GM12864 (cell line): ENCODE measurements around the gene YPEL2.
"Not testable (repeated sequence)": the region's sequence is repeated elsewhere in the genome, so short reads cannot be mapped to it uniquely, and the experiment has no call there.

Experiments used
- DNase-seq: peaks from one replicate; pipeline ENCODE4 v3.0.0-alpha.2; 2011; ENCODE audit warnings: low read depth
- H3K4me3 ChIP-seq: 2 replicates; pipeline ENCODE4 v1.5.1; 2011; ENCODE audit warnings: mild to moderate bottlenecking, low read depth, low read length, control low read depth
- CTCF ChIP-seq: IDR thresholded peaks from 2 replicates; pipeline ENCODE4 v1.5.1; 2011; ENCODE audit warnings: low read depth, mild to moderate bottlenecking, moderate library complexity, low read length, control low read depth, inconsistent platforms; ENCODE audit errors: missing control alignments

Gene YPEL2, protein sequence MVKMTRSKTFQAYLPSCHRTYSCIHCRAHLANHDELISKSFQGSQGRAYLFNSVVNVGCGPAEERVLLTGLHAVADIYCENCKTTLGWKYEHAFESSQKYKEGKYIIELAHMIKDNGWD

DNA sequence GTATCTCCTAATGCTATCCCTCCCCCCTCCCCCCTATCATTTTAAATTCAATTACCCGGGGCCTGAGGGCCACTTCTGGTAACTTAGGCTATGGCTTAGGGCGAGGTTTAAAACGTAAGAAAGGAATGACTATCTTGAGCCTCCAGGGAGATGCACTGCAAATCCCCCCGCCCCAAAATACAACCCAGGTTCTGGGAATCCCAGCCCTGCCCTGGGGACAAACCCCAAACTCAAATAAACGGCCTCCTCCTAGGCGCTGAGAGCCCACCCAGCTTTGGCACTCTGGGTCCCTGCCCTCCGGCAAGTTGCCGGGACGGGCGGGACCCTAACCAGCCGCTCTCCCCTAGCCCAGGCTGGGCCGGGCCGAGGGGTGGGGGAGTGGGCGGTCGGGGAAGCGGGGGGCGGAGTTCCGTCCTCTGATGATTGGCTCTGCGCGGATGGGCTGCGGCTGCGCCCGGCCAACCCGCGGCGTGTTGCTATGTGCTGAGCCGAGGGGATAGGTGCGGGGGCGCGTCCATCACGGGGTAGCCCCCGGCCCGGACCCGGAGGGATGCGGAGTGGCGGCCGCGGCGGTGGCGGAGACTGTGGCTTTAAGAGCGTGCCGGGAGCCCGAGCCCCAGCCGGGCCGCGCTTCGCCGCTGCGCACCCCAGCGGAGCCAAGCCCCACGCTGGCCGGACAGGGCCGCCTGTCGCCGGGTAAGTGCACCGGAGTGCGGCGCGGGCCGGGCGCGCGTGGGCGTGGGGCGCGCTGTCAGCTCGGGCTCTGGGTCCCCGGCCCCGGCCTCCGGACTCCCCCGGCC lies at the start of gene YPEL2:
Gene YPEL2, plus strand, starts transcription at position 527 of the 800 bp plus-strand sequence. CDS start 21,755 bp downstream, outside the sequence.
- no peak for TF ChIP-seq CTCF
- peak; percentile 43 for DNase-seq
- H3K4me3 ChIP-seq: peak within 1 kb of the TSS; percentile 71

DNA sequence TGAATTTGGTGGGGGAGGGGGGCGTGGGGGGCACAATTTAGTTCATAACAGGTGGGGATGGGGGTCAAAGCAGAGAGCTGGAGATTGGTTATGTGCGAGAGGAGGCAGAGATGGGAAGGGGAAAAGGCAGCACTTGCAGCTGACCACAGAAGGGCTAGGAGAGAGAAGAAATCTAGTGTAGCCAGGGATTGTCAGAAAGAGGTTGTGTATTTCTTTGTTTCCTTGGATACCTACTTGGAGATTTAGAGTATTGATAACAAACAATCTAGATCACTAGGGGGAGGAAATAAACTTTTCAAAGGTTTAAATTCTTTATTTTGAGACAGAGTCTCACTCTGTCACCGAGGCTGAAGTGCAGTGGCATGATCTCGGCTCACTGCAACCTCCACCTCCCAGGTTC lies 47.1 kb upstream of the YPEL2 start:
- H3K4me3 ChIP-seq: no peak overlapping the region
- TF ChIP-seq CTCF: no peak
- DNase-seq: no peak

- DNase-seq: no peak
- H3K4me3 ChIP-seq: no peak overlapping the region
- TF ChIP-seq CTCF: no peak
Observed at GRCh38 chr17:59287452-59287851, 44.0 kb upstream of the YPEL2 start.

DNA sequence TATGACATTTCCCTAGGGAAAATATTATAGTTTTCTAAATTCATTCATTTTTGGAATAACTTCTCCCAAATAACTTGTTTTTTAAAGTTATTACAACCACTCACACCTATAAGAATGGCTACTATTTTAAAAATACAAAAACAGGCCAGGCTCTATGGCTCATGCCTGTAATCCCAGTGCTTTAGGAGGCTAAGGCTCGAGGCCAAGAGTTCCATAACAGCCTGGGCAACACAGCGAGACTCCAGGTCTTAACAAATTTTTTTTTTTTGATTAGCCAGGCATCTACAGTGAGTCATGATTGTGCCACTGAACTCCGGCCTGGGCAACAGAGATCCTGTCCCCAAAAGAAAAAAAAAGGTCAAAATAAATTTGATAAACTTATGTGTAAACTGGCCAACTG lies 43.6 kb upstream of the YPEL2 start:
- no peak for TF ChIP-seq CTCF
- no peak for DNase-seq
- H3K4me3 ChIP-seq: no peak overlapping the region

- no peak for TF ChIP-seq CTCF
- H3K4me3 ChIP-seq: no peak overlapping the region
- no peak for DNase-seq
Observed at GRCh38 chr17:59289981-59290301, 41.5 kb upstream of the YPEL2 start.

- not testable (repeated sequence) for DNase-seq, H3K4me3 ChIP-seq
Observed at GRCh38 chr17:59290302-59290998, 41.0 kb upstream of the YPEL2 start.

DNA sequence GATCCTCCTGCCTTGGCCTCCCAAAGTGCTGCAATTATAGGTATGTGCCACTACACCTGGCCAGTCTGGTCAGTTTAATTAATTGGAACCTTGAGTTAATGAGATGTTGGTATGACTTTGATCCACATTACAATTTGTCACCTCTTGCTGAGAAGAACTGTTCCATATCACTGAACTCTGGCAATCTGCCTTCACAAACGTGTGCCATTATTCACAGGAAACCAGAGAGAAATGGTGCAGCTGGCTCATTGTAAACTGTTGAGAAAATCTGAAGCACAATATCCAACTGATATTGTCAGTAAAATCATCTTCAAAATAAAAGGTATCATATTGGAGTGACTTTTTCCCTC lies 39.3 kb upstream of the YPEL2 start:
- no peak for DNase-seq
- TF ChIP-seq CTCF: no peak
- no peak overlapping the region for H3K4me3 ChIP-seq
